HG03520 (cell line): ENCODE measurements around the gene ZG16B.

Experiments used
- ATAC-seq: cut with Tn5 transposase; IDR thresholded peaks from one replicate; pipeline ENCODE4 v1.9.1; 2021; ENCODE audit warnings: mild to moderate bottlenecking, moderate library complexity; ENCODE audit not compliant: unreplicated experiment

ZG16B gene, protein sequence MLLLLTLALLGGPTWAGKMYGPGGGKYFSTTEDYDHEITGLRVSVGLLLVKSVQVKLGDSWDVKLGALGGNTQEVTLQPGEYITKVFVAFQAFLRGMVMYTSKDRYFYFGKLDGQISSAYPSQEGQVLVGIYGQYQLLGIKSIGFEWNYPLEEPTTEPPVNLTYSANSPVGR

GRCh38 chr16:2829501-2830354 is at the start of gene ZG16B:
Gene ZG16B (plus strand): TSS chr16:2830303. CDS start chr16:2830442, 139 bp downstream.
- ATAC-seq, result no peak

- ATAC-seq, result no peak
Observed at GRCh38 chr16:2782583-2783351, 47.3 kb upstream of the ZG16B start.

DNA sequence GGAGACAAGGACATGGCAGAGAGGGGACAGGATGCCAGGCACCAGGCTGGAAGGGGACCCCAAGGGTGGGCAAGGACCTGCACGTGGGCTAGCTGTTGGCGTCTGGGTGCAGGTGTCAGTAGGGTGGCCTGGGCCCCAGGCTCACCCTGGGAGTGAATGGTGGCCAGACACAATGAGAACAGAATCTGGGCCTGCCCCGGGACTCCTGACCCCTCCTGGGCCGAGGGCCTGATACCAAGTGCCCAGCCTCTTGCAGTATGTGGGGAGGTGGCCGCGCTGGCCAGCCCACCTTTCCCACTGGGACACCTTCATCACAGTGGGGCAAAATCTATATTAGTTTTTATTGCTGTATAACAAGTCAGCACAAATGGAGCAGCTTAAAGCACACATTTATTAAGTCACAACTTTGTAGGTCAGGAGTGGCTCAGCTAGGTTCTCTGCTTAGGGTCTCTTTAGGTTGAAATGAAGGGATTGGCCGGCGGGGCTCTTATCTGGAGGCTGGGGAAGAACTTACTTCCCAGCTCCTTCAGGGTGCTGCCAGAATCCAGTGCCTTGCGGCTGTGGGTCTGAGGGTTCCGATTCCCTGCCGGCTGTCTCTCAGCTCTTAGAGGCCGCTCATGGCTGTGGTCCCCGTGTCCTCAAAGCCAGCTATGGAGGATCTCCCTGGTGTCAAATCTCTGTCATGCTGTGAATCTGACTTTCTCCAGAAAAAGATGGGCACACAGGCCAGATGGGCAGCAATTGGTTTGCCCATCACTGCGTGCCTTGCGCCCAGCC is 46.3 kb upstream of the ZG16B start:
- no peak for ATAC-seq

GRCh38 chr16:2784358-2785100 is 45.6 kb upstream of the ZG16B start:
- no peak for ATAC-seq

DNA sequence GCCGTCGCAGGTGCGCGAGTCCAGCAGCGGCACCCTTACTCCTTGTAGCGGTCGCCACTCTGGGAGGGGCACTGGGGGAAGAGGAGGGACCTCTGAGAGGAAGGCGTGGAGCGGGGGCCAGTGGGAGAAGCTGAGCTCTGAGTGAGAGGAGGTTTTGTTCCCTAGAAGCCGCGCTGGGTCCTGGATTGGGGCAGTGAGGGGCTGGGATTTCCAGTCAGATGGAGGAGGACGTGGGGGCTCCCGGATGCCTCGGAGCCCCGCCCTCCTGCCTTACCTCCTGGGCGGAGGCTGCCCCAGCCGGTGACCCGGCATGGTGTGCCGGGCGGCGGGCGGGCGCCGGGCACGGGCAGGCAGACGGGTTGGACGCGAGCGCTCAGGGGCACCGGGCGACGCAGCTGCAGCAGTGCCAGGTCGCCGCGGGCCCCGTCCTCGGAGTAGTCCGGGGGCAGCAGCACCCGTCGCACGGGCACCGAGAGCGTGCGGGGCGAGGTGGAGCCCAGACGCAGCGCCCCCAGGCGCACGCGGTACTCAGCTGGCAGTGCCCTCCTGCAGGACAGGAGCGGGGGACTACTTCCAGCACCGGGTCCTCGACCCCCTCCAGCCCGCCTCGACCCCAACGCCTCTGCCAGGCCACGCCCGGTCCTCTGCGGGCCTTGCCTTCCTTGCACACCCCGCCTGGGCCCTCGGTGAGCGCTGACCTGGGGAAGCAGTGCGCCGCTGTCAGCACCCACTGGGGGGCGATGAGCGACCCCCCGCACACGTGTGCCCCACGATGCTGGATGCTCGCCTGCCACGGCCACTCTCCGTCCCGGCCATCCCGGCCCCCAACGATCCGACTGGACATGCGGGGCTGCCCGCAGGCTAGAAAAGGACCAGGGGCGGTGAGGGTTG is 44.8 kb upstream of the ZG16B start:
- no peak for ATAC-seq

DNA sequence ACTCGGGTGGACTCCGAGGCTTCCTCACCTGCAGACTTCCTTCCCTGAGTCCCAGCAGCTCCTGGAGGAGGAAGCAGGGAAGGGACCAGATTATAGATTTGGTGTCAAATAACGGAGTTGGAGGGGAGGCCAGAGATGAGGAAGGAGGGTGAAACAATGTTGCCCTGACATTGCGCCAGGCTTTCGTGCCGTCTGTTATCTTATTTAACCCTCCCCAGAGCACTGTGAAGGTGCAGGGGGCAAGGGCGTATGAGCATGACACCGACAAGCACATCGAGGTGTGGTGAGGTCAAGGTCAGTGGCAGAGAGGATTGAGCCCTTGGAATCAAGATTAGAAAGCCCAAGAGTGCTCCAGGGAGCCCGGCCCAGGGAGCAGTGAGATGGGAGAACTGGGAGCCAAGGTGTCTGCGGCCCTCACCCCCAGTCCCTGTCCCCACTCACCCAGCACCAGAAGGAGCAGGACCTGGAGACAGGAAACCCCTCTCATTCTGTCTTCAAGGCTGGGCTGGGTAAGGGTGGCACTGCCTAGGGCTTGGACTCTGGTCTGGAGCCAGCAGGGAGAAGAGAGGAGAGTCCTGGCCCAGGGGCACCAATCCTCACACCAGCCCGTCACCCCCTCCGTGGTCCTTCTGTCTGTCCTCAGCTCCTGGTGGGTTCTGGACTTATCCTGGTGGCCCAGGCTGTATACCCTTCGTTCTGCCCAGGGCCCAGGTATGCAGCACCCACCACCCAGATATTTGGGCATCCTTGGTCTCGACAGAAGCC is 43.9 kb upstream of the ZG16B start:
- ATAC-seq, result no peak

DNA sequence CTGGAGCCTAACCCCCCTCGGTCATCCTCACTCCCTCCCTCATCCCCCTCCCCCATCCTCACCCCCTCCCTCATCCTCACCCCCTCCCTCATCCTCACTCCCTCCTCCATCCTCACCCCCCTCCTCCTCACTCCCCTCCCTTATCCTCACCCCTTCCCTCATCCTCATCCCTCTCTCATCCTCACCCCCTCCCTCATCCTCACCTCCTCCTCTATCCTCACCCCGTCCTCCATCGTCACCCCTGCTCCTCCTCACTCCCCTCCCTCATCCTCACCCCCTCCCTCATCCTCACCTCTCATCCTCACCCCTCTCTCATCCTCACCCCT is 43.3 kb upstream of the ZG16B start:
- ATAC-seq, result no peak

DNA sequence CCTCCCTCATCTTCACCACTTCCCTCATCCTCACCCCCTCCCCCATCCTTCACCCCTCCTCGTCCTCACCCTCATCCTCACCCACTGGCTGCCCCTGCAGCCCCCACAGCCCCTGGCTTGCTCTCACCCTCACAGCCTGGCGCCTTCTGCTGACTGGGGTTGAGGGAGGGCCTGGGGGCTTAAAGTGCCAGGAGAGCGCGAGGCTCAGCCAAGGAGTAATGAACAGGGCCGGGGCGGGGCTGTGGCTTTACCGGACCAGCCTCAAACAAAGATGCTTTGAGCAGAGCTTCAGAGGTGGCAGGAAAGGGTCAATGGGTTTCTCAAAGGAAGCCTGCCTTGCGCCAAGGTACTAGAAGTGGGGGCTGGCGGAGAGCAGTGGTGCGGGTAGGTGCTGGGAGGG is 42.7 kb upstream of the ZG16B start, which contains the start of gene PRSS33:
Gene PRSS33 (minus strand): TSS at position 155 of the 400 bp plus-strand sequence. CDS start 1,013 bp downstream, outside the sequence.
- no peak for ATAC-seq

GRCh38 chr16:2787961-2788360 is 42.1 kb upstream of the ZG16B start:
- no peak for ATAC-seq

- ATAC-seq, result no peak
Observed at GRCh38 chr16:2790631-2791030, 39.5 kb upstream of the ZG16B start.

- no peak for ATAC-seq
Observed at GRCh38 chr16:2791174-2791573, 38.9 kb upstream of the ZG16B start.

GRCh38 chr16:2792940-2793339 is 37.2 kb upstream of the ZG16B start:
- no peak for ATAC-seq

DNA sequence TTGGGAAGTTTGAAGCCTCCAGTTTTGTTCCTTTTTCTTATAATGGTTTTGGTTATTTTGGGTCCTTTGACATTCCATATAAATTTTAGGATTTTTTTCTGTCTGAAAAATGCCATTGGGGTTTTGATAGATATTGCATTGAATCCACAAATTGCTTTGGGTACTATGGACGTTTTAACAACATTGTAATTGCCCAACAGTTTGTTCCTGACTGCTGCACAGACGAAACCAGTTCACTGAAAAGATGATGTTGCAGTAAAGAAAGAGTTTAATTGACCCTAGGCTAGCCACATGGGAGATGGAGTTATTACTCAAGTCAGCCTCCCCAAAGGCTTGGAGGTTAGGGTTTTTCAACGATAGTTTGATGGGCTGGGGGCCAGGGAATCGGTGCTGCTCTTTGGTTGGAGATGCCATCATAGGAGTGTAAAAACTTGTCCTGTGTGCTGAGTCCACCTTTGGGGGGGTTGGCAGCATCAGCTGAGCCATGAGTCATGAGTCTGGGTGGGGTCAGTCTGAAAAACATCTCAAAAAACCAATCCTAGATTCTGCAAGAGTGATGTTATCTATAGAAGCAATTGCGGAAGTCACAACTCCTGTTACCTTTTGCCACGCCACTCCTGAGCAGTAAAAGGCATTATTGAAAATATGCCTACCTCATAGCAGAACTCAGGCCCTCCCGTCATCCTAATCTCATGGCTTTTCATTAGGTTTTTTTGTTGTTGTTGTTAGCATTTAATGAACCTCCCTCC is 34.5 kb upstream of the ZG16B start:
- no peak for ATAC-seq

GRCh38 chr16:2798723-2799204 is 31.3 kb upstream of the ZG16B start:
- no peak for ATAC-seq

GRCh38 chr16:2799205-2799858 is 30.8 kb upstream of the ZG16B start:
- ATAC-seq, result no peak

DNA sequence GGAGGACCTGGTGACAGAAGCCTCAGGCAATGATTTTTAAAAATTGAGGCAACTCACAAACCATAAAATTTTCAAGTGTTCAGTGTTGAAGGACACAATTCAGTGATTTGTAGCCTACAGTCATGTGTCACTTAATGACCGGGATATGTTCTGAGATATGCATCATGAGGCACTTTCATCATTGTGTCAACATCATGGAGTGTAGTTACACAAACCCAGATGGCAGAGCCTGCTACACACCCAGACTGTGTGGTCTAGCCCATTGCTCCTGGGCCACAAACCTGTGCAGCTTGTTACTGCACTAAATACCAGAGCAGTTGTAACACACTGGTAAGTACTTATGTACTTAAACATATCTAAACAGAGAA is 30.3 kb upstream of the ZG16B start:
- ATAC-seq, result no peak

- no peak for ATAC-seq
Observed at GRCh38 chr16:2803545-2804195, 26.4 kb upstream of the ZG16B start.
